Measurements from ENCODE around the gene SURF6.
A peak's percentile ranks its signal among the peaks of the same experiment; 100 is the strongest.

The SURF6 gene

DNA sequence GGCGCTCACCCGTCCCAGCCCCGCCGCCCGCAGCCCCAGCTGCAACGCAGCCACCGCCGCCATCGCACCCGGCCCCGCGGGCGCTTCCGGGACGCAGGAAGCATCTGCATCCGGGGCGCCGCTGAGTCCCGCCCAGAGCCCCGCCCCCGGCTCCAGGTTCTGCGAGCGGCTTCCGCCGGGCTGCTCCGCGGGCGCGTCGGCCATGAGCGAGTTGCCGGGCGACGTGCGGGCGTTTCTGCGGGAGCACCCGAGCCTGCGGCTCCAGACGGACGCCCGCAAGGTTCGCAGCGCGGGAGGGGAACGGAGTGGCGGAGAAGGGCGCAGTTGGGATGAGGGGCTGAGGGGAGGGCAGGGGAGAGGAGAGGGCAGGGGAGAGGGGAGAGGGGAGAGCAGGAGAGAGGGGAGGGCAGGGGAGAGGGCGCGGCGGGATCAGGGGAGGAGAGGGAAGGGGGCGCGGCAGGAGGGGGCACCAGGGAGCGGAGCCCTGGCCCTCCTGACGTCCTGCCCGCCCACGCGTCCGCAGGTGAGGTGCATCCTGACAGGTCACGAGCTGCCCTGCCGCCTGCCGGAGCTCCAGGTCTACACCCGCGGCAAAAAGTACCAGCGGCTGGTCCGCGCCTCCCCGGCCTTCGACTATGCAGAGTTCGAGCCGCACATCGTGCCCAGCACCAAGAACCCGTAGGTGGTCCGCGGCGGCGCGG lies 20.6 kb upstream of the SURF6 start, which contains the start of the genes SURF1 and SURF2 (continued):
- no peak for TF ChIP-seq ZNF16 (tag by site-specific recombination; IDR thresholded peaks at IDR 0.05; ENCODE audit: low read depth)
- no peak for TF ChIP-seq IKZF3 (tag by site-specific recombination; IDR thresholded peaks at IDR 0.05)
- TF ChIP-seq GLIS2 (tag by site-specific recombination; IDR thresholded peaks at IDR 0.05): peak; percentile 73; the same call in 1 of the 2 replicates
- 0 out of 2 replicates have a peak, but pooled peaks have one; percentile 21 for TF ChIP-seq ZBTB1 (tag by site-specific recombination; IDR thresholded peaks at IDR 0.05)
- 0 out of 2 replicates have a peak, but pooled peaks have one; percentile 5 for TF ChIP-seq ZNF146 (tag by site-specific recombination; IDR thresholded peaks at IDR 0.05)
- no peak for TF ChIP-seq ZNF354C (tag by site-specific recombination; IDR thresholded peaks at IDR 0.05; ENCODE audit: borderline replicate concordance, low read depth)
- TF ChIP-seq ZNF416 (tag by site-specific recombination; IDR thresholded peaks at IDR 0.05): no peak
- peak; percentile 45; the same call in 1 of the 2 replicates for TF ChIP-seq ZBTB48 (tag by site-specific recombination; IDR thresholded peaks at IDR 0.05)
- TF ChIP-seq RBAK (tag by site-specific recombination; IDR thresholded peaks at IDR 0.05): no peak
- TF ChIP-seq, protein P1, sequence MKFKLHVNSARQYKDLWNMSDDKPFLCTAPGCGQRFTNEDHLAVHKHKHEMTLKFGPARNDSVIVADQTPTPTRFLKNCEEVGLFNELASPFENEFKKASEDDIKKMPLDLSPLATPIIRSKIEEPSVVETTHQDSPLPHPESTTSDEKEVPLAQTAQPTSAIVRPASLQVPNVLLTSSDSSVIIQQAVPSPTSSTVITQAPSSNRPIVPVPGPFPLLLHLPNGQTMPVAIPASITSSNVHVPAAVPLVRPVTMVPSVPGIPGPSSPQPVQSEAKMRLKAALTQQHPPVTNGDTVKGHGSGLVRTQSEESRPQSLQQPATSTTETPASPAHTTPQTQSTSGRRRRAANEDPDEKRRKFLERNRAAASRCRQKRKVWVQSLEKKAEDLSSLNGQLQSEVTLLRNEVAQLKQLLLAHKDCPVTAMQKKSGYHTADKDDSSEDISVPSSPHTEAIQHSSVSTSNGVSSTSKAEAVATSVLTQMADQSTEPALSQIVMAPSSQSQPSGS (tag by site-specific recombination; IDR thresholded peaks at IDR 0.05; ENCODE audit: low read depth): no peak
- TF ChIP-seq, protein P2, sequence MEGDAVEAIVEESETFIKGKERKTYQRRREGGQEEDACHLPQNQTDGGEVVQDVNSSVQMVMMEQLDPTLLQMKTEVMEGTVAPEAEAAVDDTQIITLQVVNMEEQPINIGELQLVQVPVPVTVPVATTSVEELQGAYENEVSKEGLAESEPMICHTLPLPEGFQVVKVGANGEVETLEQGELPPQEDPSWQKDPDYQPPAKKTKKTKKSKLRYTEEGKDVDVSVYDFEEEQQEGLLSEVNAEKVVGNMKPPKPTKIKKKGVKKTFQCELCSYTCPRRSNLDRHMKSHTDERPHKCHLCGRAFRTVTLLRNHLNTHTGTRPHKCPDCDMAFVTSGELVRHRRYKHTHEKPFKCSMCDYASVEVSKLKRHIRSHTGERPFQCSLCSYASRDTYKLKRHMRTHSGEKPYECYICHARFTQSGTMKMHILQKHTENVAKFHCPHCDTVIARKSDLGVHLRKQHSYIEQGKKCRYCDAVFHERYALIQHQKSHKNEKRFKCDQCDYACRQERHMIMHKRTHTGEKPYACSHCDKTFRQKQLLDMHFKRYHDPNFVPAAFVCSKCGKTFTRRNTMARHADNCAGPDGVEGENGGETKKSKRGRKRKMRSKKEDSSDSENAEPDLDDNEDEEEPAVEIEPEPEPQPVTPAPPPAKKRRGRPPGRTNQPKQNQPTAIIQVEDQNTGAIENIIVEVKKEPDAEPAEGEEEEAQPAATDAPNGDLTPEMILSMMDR (tag by site-specific recombination; IDR thresholded peaks at IDR 0.05): no peak; the same call in none of the 2 replicates
- TF ChIP-seq, protein P3, sequence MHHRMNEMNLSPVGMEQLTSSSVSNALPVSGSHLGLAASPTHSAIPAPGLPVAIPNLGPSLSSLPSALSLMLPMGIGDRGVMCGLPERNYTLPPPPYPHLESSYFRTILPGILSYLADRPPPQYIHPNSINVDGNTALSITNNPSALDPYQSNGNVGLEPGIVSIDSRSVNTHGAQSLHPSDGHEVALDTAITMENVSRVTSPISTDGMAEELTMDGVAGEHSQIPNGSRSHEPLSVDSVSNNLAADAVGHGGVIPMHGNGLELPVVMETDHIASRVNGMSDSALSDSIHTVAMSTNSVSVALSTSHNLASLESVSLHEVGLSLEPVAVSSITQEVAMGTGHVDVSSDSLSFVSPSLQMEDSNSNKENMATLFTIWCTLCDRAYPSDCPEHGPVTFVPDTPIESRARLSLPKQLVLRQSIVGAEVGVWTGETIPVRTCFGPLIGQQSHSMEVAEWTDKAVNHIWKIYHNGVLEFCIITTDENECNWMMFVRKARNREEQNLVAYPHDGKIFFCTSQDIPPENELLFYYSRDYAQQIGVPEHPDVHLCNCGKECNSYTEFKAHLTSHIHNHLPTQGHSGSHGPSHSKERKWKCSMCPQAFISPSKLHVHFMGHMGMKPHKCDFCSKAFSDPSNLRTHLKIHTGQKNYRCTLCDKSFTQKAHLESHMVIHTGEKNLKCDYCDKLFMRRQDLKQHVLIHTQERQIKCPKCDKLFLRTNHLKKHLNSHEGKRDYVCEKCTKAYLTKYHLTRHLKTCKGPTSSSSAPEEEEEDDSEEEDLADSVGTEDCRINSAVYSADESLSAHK (tag by site-specific recombination; IDR thresholded peaks at IDR 0.05): peak; percentile 54; the same call in 1 of the 2 replicates
- TF ChIP-seq, protein P4, sequence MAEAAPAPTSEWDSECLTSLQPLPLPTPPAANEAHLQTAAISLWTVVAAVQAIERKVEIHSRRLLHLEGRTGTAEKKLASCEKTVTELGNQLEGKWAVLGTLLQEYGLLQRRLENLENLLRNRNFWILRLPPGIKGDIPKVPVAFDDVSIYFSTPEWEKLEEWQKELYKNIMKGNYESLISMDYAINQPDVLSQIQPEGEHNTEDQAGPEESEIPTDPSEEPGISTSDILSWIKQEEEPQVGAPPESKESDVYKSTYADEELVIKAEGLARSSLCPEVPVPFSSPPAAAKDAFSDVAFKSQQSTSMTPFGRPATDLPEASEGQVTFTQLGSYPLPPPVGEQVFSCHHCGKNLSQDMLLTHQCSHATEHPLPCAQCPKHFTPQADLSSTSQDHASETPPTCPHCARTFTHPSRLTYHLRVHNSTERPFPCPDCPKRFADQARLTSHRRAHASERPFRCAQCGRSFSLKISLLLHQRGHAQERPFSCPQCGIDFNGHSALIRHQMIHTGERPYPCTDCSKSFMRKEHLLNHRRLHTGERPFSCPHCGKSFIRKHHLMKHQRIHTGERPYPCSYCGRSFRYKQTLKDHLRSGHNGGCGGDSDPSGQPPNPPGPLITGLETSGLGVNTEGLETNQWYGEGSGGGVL (tag by site-specific recombination; IDR thresholded peaks at IDR 0.05): peak; percentile 99
- TF ChIP-seq ZNF621 (tag by site-specific recombination; IDR thresholded peaks at IDR 0.05): no peak
- TF ChIP-seq, protein P5, sequence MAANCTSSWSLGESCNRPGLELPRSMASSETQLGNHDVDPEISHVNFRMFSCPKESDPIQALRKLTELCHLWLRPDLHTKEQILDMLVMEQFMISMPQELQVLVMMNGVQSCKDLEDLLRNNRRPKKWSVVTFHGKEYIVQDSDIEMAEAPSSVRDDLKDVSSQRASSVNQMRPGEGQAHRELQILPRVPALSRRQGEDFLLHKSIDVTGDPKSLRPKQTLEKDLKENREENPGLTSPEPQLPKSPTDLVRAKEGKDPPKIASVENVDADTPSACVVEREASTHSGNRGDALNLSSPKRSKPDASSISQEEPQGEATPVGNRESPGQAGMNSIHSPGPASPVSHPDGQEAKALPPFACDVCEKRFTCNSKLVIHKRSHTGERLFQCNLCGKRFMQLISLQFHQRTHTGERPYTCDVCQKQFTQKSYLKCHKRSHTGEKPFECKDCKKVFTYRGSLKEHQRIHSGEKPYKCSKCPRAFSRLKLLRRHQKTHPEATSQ (tag by site-specific recombination; IDR thresholded peaks at IDR 0.05): 0 out of 2 replicates have a peak, but pooled peaks have one; percentile 58
- no peak for TF ChIP-seq OSR2 (tag by site-specific recombination; IDR thresholded peaks at IDR 0.05)
- TF ChIP-seq ZNF785 (tag by site-specific recombination; IDR thresholded peaks at IDR 0.05): no peak
- peak; percentile 81; the same call in 1 of the 2 replicates for TF ChIP-seq BCL11B (tag by site-specific recombination; IDR thresholded peaks at IDR 0.05; ENCODE audit: low read depth)
- TF ChIP-seq ZNF140 (tag by site-specific recombination; IDR thresholded peaks at IDR 0.05): no peak
- TF ChIP-seq SALL2 (tag by site-specific recombination; IDR thresholded peaks at IDR 0.05; ENCODE audit: borderline replicate concordance): no peak
- peak; percentile 70 for TF ChIP-seq KLF16 (tag by site-specific recombination; IDR thresholded peaks at IDR 0.05)
- TF ChIP-seq, protein P6, sequence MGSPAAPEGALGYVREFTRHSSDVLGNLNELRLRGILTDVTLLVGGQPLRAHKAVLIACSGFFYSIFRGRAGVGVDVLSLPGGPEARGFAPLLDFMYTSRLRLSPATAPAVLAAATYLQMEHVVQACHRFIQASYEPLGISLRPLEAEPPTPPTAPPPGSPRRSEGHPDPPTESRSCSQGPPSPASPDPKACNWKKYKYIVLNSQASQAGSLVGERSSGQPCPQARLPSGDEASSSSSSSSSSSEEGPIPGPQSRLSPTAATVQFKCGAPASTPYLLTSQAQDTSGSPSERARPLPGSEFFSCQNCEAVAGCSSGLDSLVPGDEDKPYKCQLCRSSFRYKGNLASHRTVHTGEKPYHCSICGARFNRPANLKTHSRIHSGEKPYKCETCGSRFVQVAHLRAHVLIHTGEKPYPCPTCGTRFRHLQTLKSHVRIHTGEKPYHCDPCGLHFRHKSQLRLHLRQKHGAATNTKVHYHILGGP (tag by site-specific recombination; IDR thresholded peaks at IDR 0.05): no peak
- TF ChIP-seq, protein P7, sequence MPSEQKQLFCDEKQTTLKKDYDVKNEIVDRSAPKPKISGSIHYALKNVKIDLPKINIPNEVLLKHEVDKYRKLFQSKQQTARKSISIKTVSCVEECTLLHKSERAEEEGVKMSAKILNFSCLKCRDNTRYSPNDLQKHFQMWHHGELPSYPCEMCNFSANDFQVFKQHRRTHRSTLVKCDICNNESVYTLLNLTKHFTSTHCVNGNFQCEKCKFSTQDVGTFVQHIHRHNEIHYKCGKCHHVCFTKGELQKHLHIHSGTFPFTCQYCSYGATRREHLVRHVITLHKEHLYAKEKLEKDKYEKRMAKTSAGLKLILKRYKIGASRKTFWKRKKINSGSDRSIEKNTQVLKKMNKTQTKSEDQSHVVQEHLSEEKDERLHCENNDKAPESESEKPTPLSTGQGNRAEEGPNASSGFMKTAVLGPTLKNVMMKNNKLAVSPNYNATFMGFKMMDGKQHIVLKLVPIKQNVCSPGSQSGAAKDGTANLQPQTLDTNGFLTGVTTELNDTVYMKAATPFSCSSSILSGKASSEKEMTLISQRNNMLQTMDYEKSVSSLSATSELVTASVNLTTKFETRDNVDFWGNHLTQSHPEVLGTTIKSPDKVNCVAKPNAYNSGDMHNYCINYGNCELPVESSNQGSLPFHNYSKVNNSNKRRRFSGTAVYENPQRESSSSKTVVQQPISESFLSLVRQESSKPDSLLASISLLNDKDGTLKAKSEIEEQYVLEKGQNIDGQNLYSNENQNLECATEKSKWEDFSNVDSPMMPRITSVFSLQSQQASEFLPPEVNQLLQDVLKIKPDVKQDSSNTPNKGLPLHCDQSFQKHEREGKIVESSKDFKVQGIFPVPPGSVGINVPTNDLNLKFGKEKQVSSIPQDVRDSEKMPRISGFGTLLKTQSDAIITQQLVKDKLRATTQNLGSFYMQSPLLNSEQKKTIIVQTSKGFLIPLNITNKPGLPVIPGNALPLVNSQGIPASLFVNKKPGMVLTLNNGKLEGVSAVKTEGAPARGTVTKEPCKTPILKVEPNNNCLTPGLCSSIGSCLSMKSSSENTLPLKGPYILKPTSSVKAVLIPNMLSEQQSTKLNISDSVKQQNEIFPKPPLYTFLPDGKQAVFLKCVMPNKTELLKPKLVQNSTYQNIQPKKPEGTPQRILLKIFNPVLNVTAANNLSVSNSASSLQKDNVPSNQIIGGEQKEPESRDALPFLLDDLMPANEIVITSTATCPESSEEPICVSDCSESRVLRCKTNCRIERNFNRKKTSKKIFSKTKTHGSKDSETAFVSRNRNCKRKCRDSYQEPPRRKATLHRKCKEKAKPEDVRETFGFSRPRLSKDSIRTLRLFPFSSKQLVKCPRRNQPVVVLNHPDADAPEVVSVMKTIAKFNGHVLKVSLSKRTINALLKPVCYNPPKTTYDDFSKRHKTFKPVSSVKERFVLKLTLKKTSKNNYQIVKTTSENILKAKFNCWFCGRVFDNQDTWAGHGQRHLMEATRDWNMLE (tag by site-specific recombination; conservative IDR thresholded peaks at IDR 0.05; ENCODE audit: low read depth): peak; percentile 45; the same call in 1 of the 2 replicates
